HepG2 (cell line): Measurements from ENCODE around the gene GRAMD1A. TPM values are rescaled to one million over a fixed set of nuclear protein-coding genes. Genes with fewer than 3 reads are reported as not detected.

ENCODE experiments used
- ARHGAP35 ChIP-seq: sonication (generic); formaldehyde crosslinking; IDR thresholded peaks from 2 replicates; pipeline ENCODE4 v1.9.0; 2022; ENCODE audit warnings: mild to moderate bottlenecking, inconsistent platforms, moderate library complexity, missing genetic modification reagents, borderline replicate concordance
- FOXA3 ChIP-seq: IDR thresholded peaks from 2 replicates; pipeline ENCODE4 v1.6.1; 2016; ENCODE audit warnings: missing genetic modification reagents, missing compliant biosample characterization
- JARID2 ChIP-seq: sonication (generic); formaldehyde crosslinking; IDR thresholded peaks from 2 replicates; pipeline ENCODE4 v1.8.1; 2023; ENCODE audit warnings: missing genetic modification reagents, inconsistent platforms; ENCODE audit not compliant: insufficient replicate concordance
- MTF1 ChIP-seq: sonication (generic); formaldehyde crosslinking; IDR thresholded peaks from 2 replicates; pipeline ENCODE4 v1.5.0; 2020; ENCODE audit warnings: missing genetic modification reagents
- MZF1 ChIP-seq: sonication (generic); formaldehyde crosslinking; IDR thresholded peaks from 2 replicates; pipeline ENCODE4 v1.8.1; 2023; ENCODE audit warnings: mild to moderate bottlenecking, missing genetic modification reagents, borderline replicate concordance
- NFRKB ChIP-seq: fragments of 450-650 bp; IDR thresholded peaks from 2 replicates; pipeline ENCODE4 v1.6.1; 2017
- SAFB2 ChIP-seq: sonication (generic); formaldehyde crosslinking; IDR thresholded peaks from 2 replicates; pipeline ENCODE4 v1.5.1; 2020; ENCODE audit warnings: missing genetic modification reagents, low read depth, mild to moderate bottlenecking, borderline replicate concordance
- TEAD3 ChIP-seq: optimal IDR thresholded peaks from 2 replicates; pipeline ENCODE3; 2016; ENCODE audit warnings: borderline replicate concordance
- U2AF2 ChIP-seq: fragments of 200-400 bp; formaldehyde crosslinking; IDR thresholded peaks from 2 replicates; pipeline ENCODE4 v1.6.1; 2017; ENCODE audit warnings: low read depth, mild to moderate bottlenecking, low read length
- ZBTB1 ChIP-seq: sonication (generic); formaldehyde crosslinking; IDR thresholded peaks from 2 replicates; pipeline ENCODE4 v1.4.0; 2020; ENCODE audit warnings: missing genetic modification reagents, borderline replicate concordance
- ZBTB42 ChIP-seq: sonication (generic); formaldehyde crosslinking; IDR thresholded peaks from 2 replicates; pipeline ENCODE4 v1.5.0; 2020; ENCODE audit warnings: mild to moderate bottlenecking, missing genetic modification reagents
- ZNF34 ChIP-seq: sonication (generic); formaldehyde crosslinking; IDR thresholded peaks from 2 replicates; pipeline ENCODE4 v1.4.0; 2020; ENCODE audit warnings: mild to moderate bottlenecking, missing genetic modification reagents, borderline replicate concordance
- ZNF350 ChIP-seq: sonication (generic); formaldehyde crosslinking; IDR thresholded peaks from 2 replicates; pipeline ENCODE4 v1.4.0; 2020; ENCODE audit warnings: mild to moderate bottlenecking, low read depth, missing genetic modification reagents, borderline replicate concordance
- ZNF615 ChIP-seq: sonication (generic); formaldehyde crosslinking; IDR thresholded peaks from 2 replicates; pipeline ENCODE4 v1.5.0; 2020; ENCODE audit warnings: mild to moderate bottlenecking, missing genetic modification reagents, borderline replicate concordance
- polyA plus RNA-seq, 8 experiments: library from polyadenylated mRNA; depleted of rRNA in 3 of 8; stranded (reverse) in 7 of 8; unstranded in 1 of 8; fragments of >200 nt; fragmentation: Illumina TruSeq in 4 of 8; extraction: Trizol in 4 of 8; gene quantifications; 2 replicates each; pipeline versions ENCODE4 v1.2.1 to v1.2.3, GENCODE V29; 2011 to 2016; ENCODE audit warnings: low read depth in 4 of 8, missing spikeins in 1 of 8, mixed read lengths in 1 of 8; ENCODE audit not compliant: insufficient read depth in 1 of 8
- total RNA-seq, 5 experiments: library from RNA; depleted of rRNA; stranded (reverse); fragments of >200 nt; fragmentation: Illumina TruSeq; extraction: Trizol; gene quantifications; 2 replicates each; pipeline ENCODE4 v1.2.3, GENCODE V29; 2016; ENCODE audit warnings: low read depth in 1 of 5
- TF ChIP-seq, protein P1 (sequence below): sonication (generic); formaldehyde crosslinking; IDR thresholded peaks from 2 replicates; pipeline ENCODE4 v1.4.0; 2020; ENCODE audit warnings: mild to moderate bottlenecking, missing genetic modification reagents
- TF ChIP-seq, protein P2 (sequence below): sonication (generic); formaldehyde crosslinking; IDR thresholded peaks from 2 replicates; pipeline ENCODE4 v1.8.1; 2023; ENCODE audit warnings: mild to moderate bottlenecking, inconsistent platforms, moderate library complexity, missing genetic modification reagents, borderline replicate concordance
- TF ChIP-seq, protein P3 (sequence below): sonication (generic); formaldehyde crosslinking; IDR thresholded peaks from 2 replicates; pipeline ENCODE4 v1.4.0; 2020; ENCODE audit warnings: mild to moderate bottlenecking, missing genetic modification reagents
- TF ChIP-seq, protein P4 (sequence below): sonication (generic); formaldehyde crosslinking; IDR thresholded peaks from 2 replicates; pipeline ENCODE4 v1.8.1; 2023; ENCODE audit warnings: missing genetic modification reagents, inconsistent platforms, borderline replicate concordance
- TF ChIP-seq, protein P5 (sequence below): sonication (generic); formaldehyde crosslinking; IDR thresholded peaks from 2 replicates; pipeline ENCODE4 v1.4.0; 2020; ENCODE audit warnings: mild to moderate bottlenecking, missing genetic modification reagents
- TF ChIP-seq, protein P6 (sequence below): sonication (generic); formaldehyde crosslinking; IDR thresholded peaks from 2 replicates; pipeline ENCODE4 v1.8.0; 2022; ENCODE audit warnings: missing genetic modification reagents, low read depth, mild to moderate bottlenecking, borderline replicate concordance

The GRAMD1A gene
- total and polyA plus RNA-seq, 2 of the 13 experiments (the other 11 are each of a cell fraction or from before 2014, with no cell fraction given), result 14.7 to 181 TPM

DNA sequence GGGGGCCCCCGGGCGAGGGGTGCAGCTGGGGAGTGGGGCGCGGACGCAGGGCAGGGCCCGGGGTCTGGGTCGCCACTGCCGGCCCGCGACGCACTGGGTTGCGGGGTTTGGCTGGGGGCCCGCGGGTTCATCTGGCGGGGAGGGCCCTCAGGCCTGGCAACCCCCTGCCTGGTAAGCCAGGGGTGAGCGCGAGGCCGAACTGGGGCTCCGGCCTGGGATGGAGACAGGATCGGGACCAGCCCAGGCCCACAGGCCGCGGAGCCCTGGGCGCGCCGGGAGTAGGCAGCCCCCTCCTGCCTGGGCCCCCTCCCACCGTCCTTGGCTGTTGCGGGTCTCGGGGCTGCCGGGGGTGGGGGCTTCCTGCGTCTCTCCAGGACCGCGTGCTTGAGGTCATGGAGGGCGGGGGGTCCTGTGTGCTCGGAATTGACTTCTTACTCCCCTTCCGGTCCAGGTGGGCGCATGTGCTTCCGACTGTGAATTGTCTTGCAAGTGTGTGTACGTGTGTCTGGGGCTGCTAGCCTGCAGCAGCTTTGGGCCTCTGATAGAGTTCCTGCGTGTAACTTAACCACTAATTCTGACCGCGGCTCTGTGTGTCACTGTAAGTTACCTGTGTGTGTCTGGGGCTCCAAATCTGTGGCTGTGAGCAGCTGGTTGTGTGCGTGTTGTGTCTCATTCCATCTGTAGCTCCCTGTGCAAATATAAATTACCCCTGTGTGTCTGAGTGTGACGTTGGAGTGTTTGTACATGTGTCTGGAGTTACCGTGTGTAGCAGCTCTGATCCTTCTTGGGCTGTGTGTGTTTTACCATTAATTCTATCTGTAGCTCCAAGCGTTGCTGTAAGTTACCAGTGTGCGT lies 751 bp downstream of the GRAMD1A start (continued):
- TF ChIP-seq ARHGAP35 (CRISPR knock-in tag) (no peak), SAFB2 (CRISPR knock-in tag) (no peak), TEAD3 (CRISPR knock-in tag) (no peak), ZBTB42 (CRISPR knock-in tag) (no peak), NFRKB (no peak), ZNF34 (CRISPR knock-in tag) (no peak), FOXA3 (no peak), MZF1 (CRISPR knock-in tag) (no peak), MTF1 (CRISPR knock-in tag) (no peak), ZNF615 (CRISPR knock-in tag) (no peak), JARID2 (CRISPR knock-in tag) (no peak), ZNF350 (CRISPR knock-in tag) (no peak), U2AF2 (no peak), ZBTB1 (peak; percentile 25; the same call in 1 of the 2 replicates)
- TF ChIP-seq, protein P1, sequence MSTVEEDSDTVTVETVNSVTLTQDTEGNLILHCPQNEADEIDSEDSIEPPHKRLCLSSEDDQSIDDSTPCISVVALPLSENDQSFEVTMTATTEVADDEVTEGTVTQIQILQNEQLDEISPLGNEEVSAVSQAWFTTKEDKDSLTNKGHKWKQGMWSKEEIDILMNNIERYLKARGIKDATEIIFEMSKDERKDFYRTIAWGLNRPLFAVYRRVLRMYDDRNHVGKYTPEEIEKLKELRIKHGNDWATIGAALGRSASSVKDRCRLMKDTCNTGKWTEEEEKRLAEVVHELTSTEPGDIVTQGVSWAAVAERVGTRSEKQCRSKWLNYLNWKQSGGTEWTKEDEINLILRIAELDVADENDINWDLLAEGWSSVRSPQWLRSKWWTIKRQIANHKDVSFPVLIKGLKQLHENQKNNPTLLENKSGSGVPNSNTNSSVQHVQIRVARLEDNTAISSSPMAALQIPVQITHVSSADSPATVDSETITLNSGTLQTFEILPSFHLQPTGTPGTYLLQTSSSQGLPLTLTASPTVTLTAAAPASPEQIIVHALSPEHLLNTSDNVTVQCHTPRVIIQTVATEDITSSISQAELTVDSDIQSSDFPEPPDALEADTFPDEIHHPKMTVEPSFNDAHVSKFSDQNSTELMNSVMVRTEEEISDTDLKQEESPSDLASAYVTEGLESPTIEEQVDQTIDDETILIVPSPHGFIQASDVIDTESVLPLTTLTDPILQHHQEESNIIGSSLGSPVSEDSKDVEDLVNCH, result no peak
- TF ChIP-seq, protein P2, sequence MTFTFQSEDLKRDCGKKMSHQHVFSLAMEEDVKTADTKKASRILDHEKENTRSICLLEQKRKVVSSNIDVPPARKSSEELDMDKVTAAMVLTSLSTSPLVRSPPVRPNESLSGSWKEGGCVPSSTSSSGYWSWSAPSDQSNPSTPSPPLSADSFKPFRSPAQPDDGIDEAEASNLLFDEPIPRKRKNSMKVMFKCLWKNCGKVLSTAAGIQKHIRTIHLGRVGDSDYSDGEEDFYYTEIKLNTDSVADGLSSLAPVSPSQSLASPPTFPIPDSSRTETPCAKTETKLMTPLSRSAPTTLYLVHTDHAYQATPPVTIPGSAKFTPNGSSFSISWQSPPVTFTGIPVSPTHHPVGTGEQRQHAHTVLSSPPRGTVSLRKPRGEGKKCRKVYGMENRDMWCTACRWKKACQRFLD, result no peak
- TF ChIP-seq, protein P3, sequence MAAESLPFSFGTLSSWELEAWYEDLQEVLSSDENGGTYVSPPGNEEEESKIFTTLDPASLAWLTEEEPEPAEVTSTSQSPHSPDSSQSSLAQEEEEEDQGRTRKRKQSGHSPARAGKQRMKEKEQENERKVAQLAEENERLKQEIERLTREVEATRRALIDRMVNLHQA (CRISPR knock-in tag), result no peak
- TF ChIP-seq, protein P4, sequence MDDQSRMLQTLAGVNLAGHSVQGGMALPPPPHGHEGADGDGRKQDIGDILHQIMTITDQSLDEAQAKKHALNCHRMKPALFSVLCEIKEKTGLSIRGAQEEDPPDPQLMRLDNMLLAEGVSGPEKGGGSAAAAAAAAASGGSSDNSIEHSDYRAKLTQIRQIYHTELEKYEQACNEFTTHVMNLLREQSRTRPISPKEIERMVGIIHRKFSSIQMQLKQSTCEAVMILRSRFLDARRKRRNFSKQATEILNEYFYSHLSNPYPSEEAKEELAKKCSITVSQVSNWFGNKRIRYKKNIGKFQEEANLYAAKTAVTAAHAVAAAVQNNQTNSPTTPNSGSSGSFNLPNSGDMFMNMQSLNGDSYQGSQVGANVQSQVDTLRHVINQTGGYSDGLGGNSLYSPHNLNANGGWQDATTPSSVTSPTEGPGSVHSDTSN, result no peak
- TF ChIP-seq, protein P5, sequence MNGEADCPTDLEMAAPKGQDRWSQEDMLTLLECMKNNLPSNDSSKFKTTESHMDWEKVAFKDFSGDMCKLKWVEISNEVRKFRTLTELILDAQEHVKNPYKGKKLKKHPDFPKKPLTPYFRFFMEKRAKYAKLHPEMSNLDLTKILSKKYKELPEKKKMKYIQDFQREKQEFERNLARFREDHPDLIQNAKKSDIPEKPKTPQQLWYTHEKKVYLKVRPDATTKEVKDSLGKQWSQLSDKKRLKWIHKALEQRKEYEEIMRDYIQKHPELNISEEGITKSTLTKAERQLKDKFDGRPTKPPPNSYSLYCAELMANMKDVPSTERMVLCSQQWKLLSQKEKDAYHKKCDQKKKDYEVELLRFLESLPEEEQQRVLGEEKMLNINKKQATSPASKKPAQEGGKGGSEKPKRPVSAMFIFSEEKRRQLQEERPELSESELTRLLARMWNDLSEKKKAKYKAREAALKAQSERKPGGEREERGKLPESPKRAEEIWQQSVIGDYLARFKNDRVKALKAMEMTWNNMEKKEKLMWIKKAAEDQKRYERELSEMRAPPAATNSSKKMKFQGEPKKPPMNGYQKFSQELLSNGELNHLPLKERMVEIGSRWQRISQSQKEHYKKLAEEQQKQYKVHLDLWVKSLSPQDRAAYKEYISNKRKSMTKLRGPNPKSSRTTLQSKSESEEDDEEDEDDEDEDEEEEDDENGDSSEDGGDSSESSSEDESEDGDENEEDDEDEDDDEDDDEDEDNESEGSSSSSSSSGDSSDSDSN, result peak; percentile 30; the same call in 1 of the 2 replicates
- TF ChIP-seq, protein P6, sequence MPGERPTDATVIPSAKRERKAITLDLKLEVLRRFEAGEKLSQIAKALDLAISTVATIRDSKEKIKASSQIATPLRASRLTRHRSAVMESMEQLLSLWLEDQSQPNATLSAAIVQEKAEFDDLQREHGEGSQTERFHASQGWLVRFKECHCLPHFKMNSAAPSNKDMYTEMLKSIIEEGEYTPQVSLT (CRISPR knock-in tag), result no peak
